H1 (cell line): ENCODE measurements around the gene OR10AD1. TPM values are rescaled to one million over a fixed set of nuclear protein-coding genes. Genes with fewer than 3 reads are reported as not detected.

Experiments
- CHD7 ChIP-seq: fragments of 300-600 bp; sonication (generic); IDR thresholded peaks from 2 replicates; pipeline ENCODE4 v1.7.1; 2012; ENCODE audit warnings: low read length, moderate library complexity, mild to moderate bottlenecking, inconsistent platforms; ENCODE audit not compliant: insufficient replicate concordance
- RNF2 ChIP-seq: fragments of 200-900, 300-1000 bp; sonication (generic); IDR thresholded peaks from 2 replicates; pipeline ENCODE4 v1.7.1; 2016; ENCODE audit warnings: borderline replicate concordance, low read depth, mild to moderate bottlenecking, antibody characterized with exemption, low read length; ENCODE audit not compliant: poor library complexity, severe bottlenecking; ENCODE audit errors: missing control alignments
- polyA plus RNA-seq, 7 experiments: library from polyadenylated mRNA; depleted of rRNA in 3 of 7; stranded (reverse) in 5 of 7; unstranded in 2 of 7; fragments of >200 nt in 5 of 7; fragments of 200-250 nt in 2 of 7; gene quantifications; 1 replicate in 5 of 7; 2 replicates in 1 of 7; 4 replicates in 1 of 7; pipeline versions ENCODE4 v1.2.1 to v1.2.3, GENCODE V29; 2011 to 2013; ENCODE audit warnings: missing spikeins in 2 of 7, mixed read lengths in 2 of 7
- total RNA-seq: library from RNA; stranded (reverse); fragmentation: NEBNext Ultra II Directional; extraction: Animal tissue kit (Norgen Biotek cat#: 25700); gene quantifications from 2 replicates; pipeline ENCODE4 v1.2.1, GENCODE V29; 2021
- TF ChIP-seq, protein P1 (sequence below): IDR thresholded peaks from 2 replicates; pipeline ENCODE4 v1.6.1; 2012; ENCODE audit warnings: inconsistent platforms

OR10AD1 gene
- total and polyA plus RNA-seq, 2 of the 8 experiments (the other 6 are each of a cell fraction or from before 2014, with no cell fraction given) = not detected

DNA sequence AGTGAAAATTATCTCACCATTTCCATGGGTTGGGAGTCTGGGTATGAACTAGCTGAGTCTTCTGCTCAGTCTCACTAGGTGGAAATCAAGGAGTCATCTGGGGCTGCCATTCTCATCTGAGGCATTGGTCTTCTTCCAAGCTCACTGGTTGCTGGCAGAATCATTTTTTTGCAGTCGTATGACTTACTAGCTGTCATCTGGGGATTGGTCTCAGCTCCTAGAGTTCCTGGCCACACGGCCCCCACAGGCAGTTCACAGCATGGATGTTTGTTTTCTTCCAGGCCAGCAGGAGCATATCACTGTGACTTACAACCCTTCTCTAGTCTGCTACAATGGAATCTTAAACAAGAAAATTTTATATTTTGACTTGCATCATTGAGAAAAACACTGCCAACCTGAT is 18.6 kb upstream of the OR10AD1 start (continued):
- no peak for TF ChIP-seq CHD7
- TF ChIP-seq RNF2 = no peak
- TF ChIP-seq, protein P1, sequence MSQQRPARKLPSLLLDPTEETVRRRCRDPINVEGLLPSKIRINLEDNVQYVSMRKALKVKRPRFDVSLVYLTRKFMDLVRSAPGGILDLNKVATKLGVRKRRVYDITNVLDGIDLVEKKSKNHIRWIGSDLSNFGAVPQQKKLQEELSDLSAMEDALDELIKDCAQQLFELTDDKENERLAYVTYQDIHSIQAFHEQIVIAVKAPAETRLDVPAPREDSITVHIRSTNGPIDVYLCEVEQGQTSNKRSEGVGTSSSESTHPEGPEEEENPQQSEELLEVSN = no peak
